Measurements from ENCODE around the gene QRICH1. TPM values are rescaled to one million over a fixed set of nuclear protein-coding genes. Genes with fewer than 3 reads are reported as not detected.
A peak's percentile ranks its signal among the peaks of the same experiment; 100 is the strongest.

QRICH1 gene
- polyA plus RNA-seq, 1 donor: 58.0 TPM

DNA sequence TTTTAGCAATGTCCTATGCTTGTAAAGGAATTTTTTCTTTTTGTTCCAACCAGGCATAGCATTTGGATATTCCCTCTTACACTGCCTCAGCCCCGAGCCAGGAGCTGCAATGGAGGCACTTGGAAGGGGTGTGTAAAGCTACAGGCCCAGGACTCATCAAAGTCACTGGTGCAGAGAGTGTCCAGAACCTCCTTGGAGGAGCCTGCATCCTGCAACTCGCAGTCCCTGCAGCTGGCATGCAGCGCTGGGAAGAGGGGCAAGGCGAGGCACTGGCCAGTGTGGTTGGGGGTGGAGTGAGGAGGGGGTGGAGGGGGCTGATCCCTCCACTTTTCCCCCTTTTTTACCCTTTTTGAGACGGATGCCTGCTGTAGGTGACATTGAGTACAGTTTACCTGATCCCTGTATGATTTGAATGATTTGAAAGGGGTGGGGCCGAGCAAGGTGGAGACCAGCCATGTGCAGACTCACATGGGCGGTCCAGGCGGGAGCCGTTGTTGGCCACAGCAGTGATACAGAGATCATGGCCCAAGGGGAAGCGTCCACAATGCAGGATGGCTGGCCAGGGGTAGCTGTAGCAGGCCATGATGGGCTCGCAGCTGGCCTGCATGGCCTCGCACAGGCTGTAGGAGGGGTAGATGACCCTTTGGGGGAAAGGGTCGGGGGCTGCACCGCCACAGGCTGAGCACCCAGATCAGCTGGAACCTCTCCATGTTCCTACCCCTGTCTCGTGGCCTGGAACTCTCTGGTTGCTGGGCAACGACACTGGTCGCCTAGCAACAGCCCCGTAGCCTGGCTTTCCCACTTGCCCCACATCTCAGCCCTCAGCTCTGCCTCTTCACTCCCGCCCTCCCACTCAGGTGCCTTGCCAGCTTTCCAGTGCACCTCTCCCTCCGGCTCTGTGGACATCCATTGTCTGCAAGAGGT lies 95.9 kb downstream of the QRICH1 start:
- WGBS (ENCODE audit: insufficient coverage, low lambda C conversion rate): no CpG with 5 or more reads among the region's 20 CpGs
- no peak for DNase-seq
- peaks cover 39% of the 10 kb centered on the region for H3K36me3 ChIP-seq (ENCODE audit: control insufficient read depth, insufficient read depth, low read length)
- H3K9me3 ChIP-seq (ENCODE audit: control insufficient read depth, low read depth, low read length): no peaks in the 10 kb centered on the region
- no peaks in the 10 kb centered on the region for H3K27me3 ChIP-seq (ENCODE audit: control insufficient read depth, insufficient read depth, low read length)
- H3K27ac ChIP-seq (ENCODE audit: low read length): no peak overlapping the region
- peaks cover 28% of the 10 kb centered on the region for H3K4me1 ChIP-seq (ENCODE audit: control insufficient read depth, insufficient read depth, low read length)
- no peak overlapping the region for H3K4me3 ChIP-seq (ENCODE audit: low read length)

GRCh38 chr3:48997102-48997635 lies 96.7 kb downstream of the QRICH1 start:
- Histone ChIP-seq H3K36me3 (ENCODE audit: control insufficient read depth, insufficient read depth, low read length) (peaks cover 34% of the 10 kb centered on the region), H3K4me1 (ENCODE audit: control insufficient read depth, insufficient read depth, low read length) (peaks cover 28% of the 10 kb centered on the region), H3K4me3 (ENCODE audit: low read length) (no peak overlapping the region), H3K27me3 (ENCODE audit: control insufficient read depth, insufficient read depth, low read length) (no peaks in the 10 kb centered on the region), H3K27ac (ENCODE audit: low read length) (no peak overlapping the region), H3K9me3 (ENCODE audit: control insufficient read depth, low read depth, low read length) (no peaks in the 10 kb centered on the region)
- DNase-seq: no peak
- WGBS (ENCODE audit: insufficient coverage, low lambda C conversion rate): no CpG with 5 or more reads among the region's 8 CpGs

- DNase-seq: no peak
- Histone ChIP-seq H3K27me3 (ENCODE audit: control insufficient read depth, insufficient read depth, low read length) (no peaks in the 10 kb centered on the region), H3K9me3 (ENCODE audit: control insufficient read depth, low read depth, low read length) (no peaks in the 10 kb centered on the region), H3K27ac (ENCODE audit: low read length) (no peak overlapping the region), H3K4me3 (ENCODE audit: low read length) (no peak overlapping the region), H3K4me1 (ENCODE audit: control insufficient read depth, insufficient read depth, low read length) (peaks cover 31% of the 10 kb centered on the region), H3K36me3 (ENCODE audit: control insufficient read depth, insufficient read depth, low read length) (peaks cover 30% of the 10 kb centered on the region)
- no CpG with 5 or more reads among the region's 8 CpGs for WGBS (ENCODE audit: insufficient coverage, low lambda C conversion rate)
Observed at GRCh38 chr3:48996640-48997039, 97.2 kb downstream of the QRICH1 start.

GRCh38 chr3:48993834-48994233 lies 100.0 kb downstream of the QRICH1 start:
- no peak overlapping the region for H3K27ac ChIP-seq (ENCODE audit: low read length)
- DNase-seq: no peak
- peaks cover 19% of the 10 kb centered on the region for H3K4me1 ChIP-seq (ENCODE audit: control insufficient read depth, insufficient read depth, low read length)
- H3K36me3 ChIP-seq (ENCODE audit: control insufficient read depth, insufficient read depth, low read length): peaks cover 24% of the 10 kb centered on the region
- H3K27me3 ChIP-seq (ENCODE audit: control insufficient read depth, insufficient read depth, low read length): no peaks in the 10 kb centered on the region
- no peak overlapping the region for H3K4me3 ChIP-seq (ENCODE audit: low read length)
- H3K9me3 ChIP-seq (ENCODE audit: control insufficient read depth, low read depth, low read length): no peaks in the 10 kb centered on the region

DNA sequence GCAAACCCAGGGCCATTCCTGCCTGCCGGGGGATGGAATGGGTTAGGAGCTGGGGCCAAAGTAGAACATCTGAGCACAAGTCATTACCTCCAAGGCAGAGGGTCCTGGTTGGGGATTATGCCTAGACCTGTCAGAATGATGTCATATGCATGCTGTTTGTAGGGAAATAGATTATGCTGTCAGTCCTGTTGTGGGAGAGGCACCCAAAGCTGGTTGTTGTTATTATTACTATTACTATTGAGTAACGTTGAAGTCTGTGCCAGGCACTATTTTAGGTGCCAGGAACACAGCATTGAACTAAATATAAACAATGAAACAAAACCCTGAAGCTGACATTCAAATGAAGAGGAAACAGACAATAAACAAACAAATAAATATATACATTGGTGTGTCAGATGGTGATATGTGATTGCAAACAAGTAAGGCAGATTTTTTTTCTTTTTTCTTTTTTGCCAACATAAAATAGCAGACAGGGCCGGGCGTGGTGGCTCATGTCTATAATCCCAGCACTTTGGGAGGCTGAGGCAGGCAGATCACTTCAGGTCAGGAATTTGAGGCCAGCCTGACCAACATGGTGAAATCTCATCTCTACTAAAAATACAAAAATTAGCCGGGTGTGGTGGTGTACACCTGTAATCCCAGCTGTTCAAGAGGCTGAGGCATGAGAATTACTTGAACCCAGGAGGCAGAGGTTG lies 101.9 kb downstream of the QRICH1 start:
- Histone ChIP-seq H3K36me3 (ENCODE audit: control insufficient read depth, insufficient read depth, low read length) (peaks cover 17% of the 10 kb centered on the region), H3K27ac (ENCODE audit: low read length) (no peak overlapping the region), H3K4me1 (ENCODE audit: control insufficient read depth, insufficient read depth, low read length) (peaks cover 15% of the 10 kb centered on the region), H3K9me3 (ENCODE audit: control insufficient read depth, low read depth, low read length) (no peaks in the 10 kb centered on the region), H3K27me3 (ENCODE audit: control insufficient read depth, insufficient read depth, low read length) (no peaks in the 10 kb centered on the region), H3K4me3 (ENCODE audit: low read length) (peak overlapping the region; percentile 87)
- no peak for DNase-seq
- WGBS (ENCODE audit: insufficient coverage, low lambda C conversion rate): 70% methylated on average over 2 of the region's 5 CpGs

DNA sequence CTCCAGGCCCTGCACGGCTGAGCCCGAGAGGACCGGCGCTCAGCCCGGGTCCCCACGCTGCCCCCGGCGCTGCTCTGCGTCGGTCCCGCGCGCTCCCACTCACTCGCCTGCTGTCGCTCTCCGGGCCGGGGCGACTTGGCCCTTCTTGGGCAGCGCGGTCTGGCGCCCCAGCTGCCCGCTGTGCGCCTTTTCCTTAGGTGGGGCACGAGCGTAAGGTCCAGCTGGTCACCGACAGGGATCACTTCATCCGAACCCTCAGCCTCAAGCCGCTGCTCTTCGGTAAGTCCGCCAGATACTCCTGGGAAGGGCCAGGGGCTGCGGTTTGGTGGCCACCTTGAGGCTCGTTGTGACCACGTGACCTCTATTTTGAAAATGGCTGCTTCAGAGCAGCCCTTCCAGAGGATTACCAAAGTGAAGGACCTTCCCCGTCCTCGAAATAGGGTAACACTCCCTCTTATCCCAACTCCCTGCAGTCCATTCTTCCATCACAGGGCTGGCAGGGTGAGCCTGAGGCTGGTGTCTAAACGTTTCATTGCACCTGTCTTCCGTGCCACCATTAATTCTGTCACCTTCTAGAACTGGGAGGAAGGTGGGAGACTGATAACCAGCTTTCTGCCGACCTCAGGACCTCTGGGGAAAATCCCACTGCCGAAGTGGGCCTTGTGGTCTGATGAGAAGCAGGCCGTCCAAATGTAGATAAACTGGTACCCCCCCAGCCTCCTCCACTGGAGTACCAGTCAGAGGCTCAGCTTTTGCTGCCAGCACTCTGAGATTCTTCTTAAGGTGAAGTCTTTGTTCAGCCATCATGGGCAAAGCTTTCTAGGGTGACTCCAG lies 103.0 kb downstream of the QRICH1 start:
- peak overlapping the region; percentile 87 for H3K4me3 ChIP-seq (ENCODE audit: low read length)
- H3K27me3 ChIP-seq (ENCODE audit: control insufficient read depth, insufficient read depth, low read length): no peaks in the 10 kb centered on the region
- peaks cover 15% of the 10 kb centered on the region for H3K4me1 ChIP-seq (ENCODE audit: control insufficient read depth, insufficient read depth, low read length)
- peak overlapping the region; percentile 79 for H3K27ac ChIP-seq (ENCODE audit: low read length)
- peaks cover 16% of the 10 kb centered on the region for H3K36me3 ChIP-seq (ENCODE audit: control insufficient read depth, insufficient read depth, low read length)
- no CpG with 5 or more reads among the region's 40 CpGs for WGBS (ENCODE audit: insufficient coverage, low lambda C conversion rate)
- peak in 1 of 2 donors; percentile 61 for DNase-seq
- no peaks in the 10 kb centered on the region for H3K9me3 ChIP-seq (ENCODE audit: control insufficient read depth, low read depth, low read length)

DNA sequence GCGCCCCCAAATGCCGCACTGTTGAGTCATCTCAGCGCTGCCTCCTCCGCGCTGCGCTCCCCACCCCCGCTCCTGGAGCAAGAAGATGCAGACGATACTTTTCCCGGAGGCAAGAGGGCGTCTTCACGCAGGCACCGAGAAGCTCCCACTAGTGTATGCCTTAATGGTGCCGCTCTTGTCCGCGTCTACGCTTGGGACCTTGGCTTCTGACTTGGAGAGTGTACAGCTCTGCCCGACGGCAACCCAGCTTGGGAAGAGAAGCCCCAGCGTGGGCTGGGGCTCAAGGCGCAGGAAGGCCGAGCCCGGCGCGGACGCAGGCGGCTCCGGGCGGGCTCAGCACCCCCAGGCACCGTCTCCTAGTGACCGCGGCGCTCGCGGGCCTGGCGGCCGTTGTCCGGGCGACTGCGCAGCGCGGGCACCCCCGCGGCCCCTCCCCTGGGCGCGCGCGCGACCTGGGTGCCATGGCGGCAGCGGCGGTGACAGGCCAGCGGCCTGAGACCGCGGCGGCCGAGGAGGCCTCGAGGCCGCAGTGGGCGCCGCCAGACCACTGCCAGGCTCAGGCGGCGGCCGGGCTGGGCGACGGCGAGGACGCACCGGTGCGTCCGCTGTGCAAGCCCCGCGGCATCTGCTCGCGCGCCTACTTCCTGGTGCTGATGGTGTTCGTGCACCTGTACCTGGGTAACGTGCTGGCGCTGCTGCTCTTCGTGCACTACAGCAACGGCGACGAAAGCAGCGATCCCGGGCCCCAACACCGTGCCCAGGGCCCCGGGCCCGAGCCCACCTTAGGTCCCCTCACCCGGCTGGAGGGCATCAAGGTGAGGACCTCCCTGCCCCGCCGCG lies 103.9 kb downstream of the QRICH1 start, which contains the start of gene P4HTM:
Gene P4HTM (plus strand): TSS at position 446 of the 840 bp plus-strand sequence. CDS start 16 bp downstream, at position 462.
- DNase-seq: peak; percentile 88 to 93
- Histone ChIP-seq H3K4me3 (ENCODE audit: low read length) (peak within 1 kb of the TSS; percentile 87), H3K27ac (ENCODE audit: low read length) (peak within 1 kb of the TSS; percentile 96), H3K27me3 (ENCODE audit: control insufficient read depth, insufficient read depth, low read length) (no peaks in the 10 kb centered on the region), H3K36me3 (ENCODE audit: control insufficient read depth, insufficient read depth, low read length) (peaks cover 17% of the 10 kb centered on the region), H3K9me3 (ENCODE audit: control insufficient read depth, low read depth, low read length) (no peaks in the 10 kb centered on the region), H3K4me1 (ENCODE audit: control insufficient read depth, insufficient read depth, low read length) (peaks cover 15% of the 10 kb centered on the region)
- WGBS (ENCODE audit: insufficient coverage, low lambda C conversion rate): no CpG with 5 or more reads among the region's 91 CpGs

DNA sequence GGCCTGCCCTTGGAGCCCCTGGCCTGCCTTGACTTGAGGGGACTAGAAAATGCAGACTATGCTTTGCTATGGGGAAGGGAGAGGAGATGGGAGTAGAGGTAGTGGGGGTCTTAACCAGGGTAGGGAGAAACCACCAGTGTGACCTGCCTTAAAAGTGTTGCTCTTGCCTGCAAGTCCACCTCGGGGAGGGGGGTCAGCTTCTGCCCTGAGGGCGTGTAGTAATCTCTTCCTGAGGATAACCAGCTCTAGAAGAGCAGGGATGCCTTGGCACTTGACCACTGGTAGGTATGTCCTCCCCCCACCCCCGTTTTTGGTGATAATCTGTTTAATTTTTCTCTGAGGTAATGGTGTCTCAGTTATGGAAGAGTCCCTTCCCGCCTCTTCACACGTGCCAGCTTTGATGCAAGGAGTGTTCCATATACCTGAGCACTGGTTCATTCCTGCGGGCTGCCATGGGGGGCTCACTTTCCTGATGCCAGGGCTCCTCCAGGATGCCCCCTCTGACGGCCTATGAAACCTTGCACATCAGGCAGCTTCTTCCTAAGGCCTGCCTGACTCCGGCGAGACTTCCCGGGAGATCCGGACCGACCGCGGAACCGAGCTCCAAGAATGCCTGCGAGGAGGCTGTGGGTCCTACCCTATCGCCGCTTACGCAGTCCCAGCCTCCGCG lies 104.6 kb downstream of the QRICH1 start:
- Histone ChIP-seq H3K36me3 (ENCODE audit: control insufficient read depth, insufficient read depth, low read length) (peaks cover 20% of the 10 kb centered on the region), H3K27ac (ENCODE audit: low read length) (peak overlapping the region; percentile 96), H3K4me1 (ENCODE audit: control insufficient read depth, insufficient read depth, low read length) (peaks cover 17% of the 10 kb centered on the region), H3K4me3 (ENCODE audit: low read length) (peak overlapping the region; percentile 83), H3K27me3 (ENCODE audit: control insufficient read depth, insufficient read depth, low read length) (no peaks in the 10 kb centered on the region), H3K9me3 (ENCODE audit: control insufficient read depth, low read depth, low read length) (no peaks in the 10 kb centered on the region)
- no peak for DNase-seq
- no CpG with 5 or more reads among the region's 21 CpGs for WGBS (ENCODE audit: insufficient coverage, low lambda C conversion rate)

DNA sequence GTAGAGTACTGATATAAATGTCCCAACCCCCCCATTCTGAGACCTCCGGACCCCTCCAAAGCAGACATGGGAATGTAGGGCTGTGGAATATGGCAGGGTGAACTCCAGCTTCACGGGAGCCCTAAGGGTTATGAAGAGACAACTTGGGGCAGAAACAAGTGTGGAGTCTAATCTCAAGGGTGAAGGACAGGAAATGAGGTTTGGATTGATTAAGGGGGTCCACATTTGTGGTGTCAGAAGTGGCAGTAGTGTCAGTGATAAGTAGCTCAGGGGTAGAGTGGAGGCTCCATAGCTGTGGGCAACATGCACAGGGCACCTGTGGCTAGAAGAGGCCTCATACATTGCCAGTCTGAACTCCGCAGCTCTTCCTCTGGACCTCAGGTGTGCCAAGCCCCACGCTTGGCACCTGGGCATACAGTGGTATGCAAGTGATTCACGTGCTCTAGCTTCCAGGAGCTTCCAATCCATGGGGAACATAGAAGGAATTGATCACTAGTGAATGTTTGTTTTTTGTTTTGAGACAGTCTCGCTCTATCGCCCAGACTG lies 108.0 kb downstream of the QRICH1 start:
- Histone ChIP-seq H3K9me3 (ENCODE audit: control insufficient read depth, low read depth, low read length) (no peaks in the 10 kb centered on the region), H3K27me3 (ENCODE audit: control insufficient read depth, insufficient read depth, low read length) (no peaks in the 10 kb centered on the region), H3K4me3 (ENCODE audit: low read length) (no peak overlapping the region), H3K36me3 (ENCODE audit: control insufficient read depth, insufficient read depth, low read length) (peaks cover 48% of the 10 kb centered on the region), H3K4me1 (ENCODE audit: control insufficient read depth, insufficient read depth, low read length) (peaks cover 10% of the 10 kb centered on the region), H3K27ac (ENCODE audit: low read length) (no peak overlapping the region)
- 100% methylated on average over 2 of the region's 7 CpGs for WGBS (ENCODE audit: insufficient coverage, low lambda C conversion rate)
- no peak for DNase-seq

Data from large intestine (tissue), 3 donors.